Peyer's patch (tissue), 4 donors: ENCODE data around the gene MT1B. TPM values are rescaled to one million over a fixed set of nuclear protein-coding genes. Genes with fewer than 3 reads are reported as not detected.

Experiments used
- DNase-seq, 3 donors: peaks; one replicate each; pipeline ENCODE4 v3.0.0-alpha.2; 2017 to 2019
- H3K27ac ChIP-seq, 4 donors: fragments of 200-600 bp; sonication (generic); one replicate each; pipeline ENCODE4 v1.5.1; 2016 to 2019
- H3K27me3 ChIP-seq, 2 donors: fragments of 200-600 bp; sonication (generic); one replicate each; pipeline ENCODE4 v1.5.1; 2019
- H3K36me3 ChIP-seq, 3 donors: fragments of 200-600 bp; sonication (generic); one replicate each; pipeline ENCODE4 v1.5.1; 2016 to 2019
- H3K4me1 ChIP-seq, 4 donors: fragments of 200-600 bp; sonication (generic); one replicate each; pipeline ENCODE4 v1.5.1; 2016 to 2019
- H3K4me3 ChIP-seq, 4 donors: fragments of 200-600 bp; sonication (generic); 1 replicate in 3 of 4; 2 replicates in 1 of 4; pipeline ENCODE4 v1.5.1; 2016 to 2019; ENCODE audit warnings: mild to moderate bottlenecking in 1 of 4
- H3K9me3 ChIP-seq, 4 donors: fragments of 200-600 bp; sonication (generic); one replicate each; pipeline ENCODE4 v1.5.1; 2016 to 2019; ENCODE audit warnings: mild to moderate bottlenecking in 1 of 4
- CTCF ChIP-seq, 6 experiments: fragments of 450-650 bp in 4 of 6; fragments of 200-600 bp in 2 of 6; sonication (generic) in 1 of 6; IDR thresholded peaks; one replicate each; pipeline ENCODE4 v1.5.1; 2017 to 2019; ENCODE audit warnings: antibody characterized with exemption in 6 of 6, mild to moderate bottlenecking in 3 of 6, moderate library complexity in 1 of 6
- POLR2A ChIP-seq, 2 donors: fragments of 450-650 bp; IDR thresholded peaks; one replicate each; pipeline ENCODE4 v1.5.1; 2017; ENCODE audit warnings: antibody characterized with exemption in 2 of 2, mild to moderate bottlenecking in 2 of 2, moderate library complexity in 2 of 2
- total RNA-seq, 4 donors: library from RNA; depleted of rRNA; stranded (reverse); fragments of >200 nt; gene quantifications; one replicate each; pipeline ENCODE4 v1.1.0, GENCODE V29; 2016

The MT1B gene
- total RNA-seq, 4 donors from 2014 or later, result 39.3 TPM; not detected in 3

GRCh38 chr16:56684926-56685590 is 33.4 kb downstream of the MT1B start:
- no peak for DNase-seq
- no peak for TF ChIP-seq POLR2A (IDR thresholded peaks at IDR 0.05)
- no peak for TF ChIP-seq CTCF (IDR thresholded peaks at IDR 0.05)
- peaks cover 0 to 17% (median 8%) of the 10 kb centered on the region in 4 donors for H3K4me1 ChIP-seq
- H3K9me3 ChIP-seq, result peaks cover 0 to 3% (median 0%) of the 10 kb centered on the region in 4 donors
- no peaks in the 10 kb centered on the region for H3K36me3 ChIP-seq
- no peak overlapping the region for H3K4me3 ChIP-seq
- H3K27ac ChIP-seq, result peak overlapping the region in 1 of 4 donors; percentile 13
- no peaks in the 10 kb centered on the region for H3K27me3 ChIP-seq

DNA sequence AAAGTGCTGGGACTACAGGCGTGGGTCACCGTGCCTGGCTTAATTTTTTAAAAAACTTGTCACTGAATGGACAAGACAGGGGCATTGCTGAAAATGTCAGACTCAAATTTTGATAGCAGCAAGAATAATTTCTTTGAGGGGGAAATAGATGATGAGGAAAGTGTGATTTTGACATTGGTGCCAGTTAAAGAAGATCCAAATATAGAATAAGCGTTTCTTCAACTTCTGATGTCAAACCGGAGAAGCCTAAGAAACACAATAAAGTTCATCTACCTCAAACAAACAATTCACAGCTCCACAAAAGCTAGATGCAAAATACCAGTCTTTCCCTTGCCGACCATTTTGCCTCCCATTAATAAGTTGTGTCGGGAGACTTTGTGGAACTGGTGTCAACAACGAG is 35.1 kb downstream of the MT1B start:
- Histone ChIP-seq H3K4me1 (peaks cover 0 to 13% (median 7%) of the 10 kb centered on the region in 4 donors), H3K27ac (no peak overlapping the region), H3K36me3 (no peaks in the 10 kb centered on the region), H3K9me3 (peaks cover 0 to 3% (median 0%) of the 10 kb centered on the region in 4 donors), H3K27me3 (no peaks in the 10 kb centered on the region), H3K4me3 (no peak overlapping the region)
- DNase-seq, result no peak
- TF ChIP-seq POLR2A (IDR thresholded peaks at IDR 0.05) (no peak), CTCF (IDR thresholded peaks at IDR 0.05) (no peak)

DNA sequence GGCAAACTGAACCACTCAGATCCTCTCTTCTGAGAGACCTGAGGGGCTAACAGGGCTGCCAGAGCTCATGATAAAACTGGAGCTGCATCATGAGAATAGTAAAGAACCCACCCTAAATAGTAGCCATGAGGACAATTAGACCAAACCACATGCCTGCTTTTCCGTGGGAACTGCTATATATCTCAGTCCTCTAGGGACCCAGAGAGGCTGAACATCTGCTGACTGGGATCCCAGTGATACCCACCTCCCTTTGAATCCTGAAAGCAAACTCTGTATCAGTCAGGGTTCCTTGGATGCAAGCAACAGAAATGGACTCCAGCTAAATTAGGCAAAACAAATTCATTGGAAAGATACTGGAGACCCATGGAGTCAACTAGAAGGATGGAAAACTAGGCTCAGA is 37.1 kb downstream of the MT1B start:
- H3K4me1 ChIP-seq, result peaks cover 0 to 2% (median 0%) of the 10 kb centered on the region in 4 donors
- no peak overlapping the region for H3K4me3 ChIP-seq
- no peaks in the 10 kb centered on the region for H3K27me3 ChIP-seq
- no peak for DNase-seq
- TF ChIP-seq CTCF (IDR thresholded peaks at IDR 0.05), result no peak
- no peak for TF ChIP-seq POLR2A (IDR thresholded peaks at IDR 0.05)
- peaks cover 0 to 3% (median 0%) of the 10 kb centered on the region in 4 donors for H3K9me3 ChIP-seq
- no peaks in the 10 kb centered on the region for H3K36me3 ChIP-seq
- no peak overlapping the region for H3K27ac ChIP-seq

- no peak overlapping the region for H3K27ac ChIP-seq
Measured at GRCh38 chr16:56689171-56689570, 37.5 kb downstream of the MT1B start.

GRCh38 chr16:56690420-56691122 is 38.9 kb downstream of the MT1B start:
- Histone ChIP-seq H3K4me1 (no peaks in the 10 kb centered on the region), H3K36me3 (no peaks in the 10 kb centered on the region), H3K9me3 (peaks cover 0 to 3% (median 0%) of the 10 kb centered on the region in 4 donors), H3K27me3 (no peaks in the 10 kb centered on the region), H3K4me3 (no peak overlapping the region), H3K27ac (no peak overlapping the region)
- no peak for TF ChIP-seq CTCF (IDR thresholded peaks at IDR 0.05)
- no peak for TF ChIP-seq POLR2A (IDR thresholded peaks at IDR 0.05)
- DNase-seq, result no peak

More at GRCh38 chr16:56689171-56689570, 37.5 kb downstream of the MT1B start:
- no peak for TF ChIP-seq POLR2A (IDR thresholded peaks at IDR 0.05)
- no peak for TF ChIP-seq CTCF (IDR thresholded peaks at IDR 0.05)
- no peaks in the 10 kb centered on the region for H3K27me3 ChIP-seq
- H3K4me3 ChIP-seq, result no peak overlapping the region
- no peak for DNase-seq
- no peaks in the 10 kb centered on the region for H3K4me1 ChIP-seq
- no peaks in the 10 kb centered on the region for H3K36me3 ChIP-seq
- H3K9me3 ChIP-seq, result peaks cover 0 to 3% (median 0%) of the 10 kb centered on the region in 4 donors
